GM21528 (cell line): ENCODE data around the gene RBM8A.

Experiments
- ATAC-seq: cut with Tn5 transposase; IDR thresholded peaks from one replicate; pipeline ENCODE4 v1.9.1; 2021; ENCODE audit warnings: mild to moderate bottlenecking, moderate library complexity; ENCODE audit not compliant: unreplicated experiment, low FRiP score

Gene RBM8A

DNA sequence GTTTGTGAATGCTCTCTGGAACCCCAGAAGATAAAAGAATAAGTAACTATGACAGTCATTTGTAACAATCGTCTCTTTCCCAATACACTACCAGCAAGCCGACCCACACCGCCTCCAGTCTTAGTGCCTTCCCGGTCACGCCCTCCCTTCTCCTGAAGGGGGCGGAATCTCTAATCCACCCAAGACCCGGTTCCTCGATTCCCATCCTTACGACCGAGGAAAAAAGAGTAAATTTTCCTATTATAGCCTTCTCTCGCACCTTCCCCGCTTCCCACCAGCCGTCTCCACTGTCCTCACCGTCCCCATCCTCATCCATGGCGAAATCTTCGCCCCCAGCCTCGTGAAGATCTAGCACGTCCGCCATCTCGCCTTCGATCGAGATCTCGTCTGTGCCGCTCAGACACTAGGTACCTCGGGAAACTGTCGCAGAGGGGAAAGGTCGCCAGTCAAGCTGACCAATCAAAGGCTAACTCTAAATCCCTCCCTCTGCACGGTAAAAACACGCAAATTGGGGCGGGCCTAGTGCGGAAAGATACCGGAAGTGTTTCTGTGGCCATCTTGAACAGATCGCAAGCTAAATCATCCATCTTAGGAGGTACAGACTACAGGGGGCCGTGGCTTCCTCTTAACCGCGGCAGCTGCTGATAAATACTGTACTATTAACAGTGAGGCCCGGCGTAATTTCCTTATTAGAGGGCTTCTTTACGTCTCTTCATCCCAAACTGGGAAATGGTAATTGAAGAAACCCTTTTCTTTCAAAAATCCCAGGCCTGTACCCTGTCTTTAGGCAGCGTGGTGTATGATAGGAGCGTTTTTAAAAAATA is at the start of gene RBM8A:
RBM8A (minus strand) TSS at position 422 of the 824 bp plus-strand sequence; CDS start at position 364, 58 bp downstream.
- ATAC-seq = peak; percentile 96

DNA sequence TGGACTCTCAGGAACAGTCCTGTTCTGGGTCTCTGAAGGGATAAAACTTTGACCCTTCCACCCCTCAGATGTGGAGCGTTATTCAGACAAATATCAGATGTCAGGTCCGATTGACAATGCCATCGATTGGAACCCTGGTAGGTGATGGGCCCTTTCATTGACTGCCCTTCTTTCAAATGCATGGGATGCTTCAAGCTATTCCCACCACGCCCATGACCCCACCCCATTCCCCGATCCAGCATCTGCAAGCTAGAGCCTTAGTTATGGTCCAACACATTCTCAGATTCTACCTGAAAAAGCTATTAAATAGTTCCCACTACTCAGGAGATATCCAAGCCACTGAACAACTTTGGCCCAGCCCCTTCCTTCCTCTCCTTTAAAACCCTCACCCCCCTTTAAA is 49.7 kb upstream of the RBM8A start:
- no peak for ATAC-seq

DNA sequence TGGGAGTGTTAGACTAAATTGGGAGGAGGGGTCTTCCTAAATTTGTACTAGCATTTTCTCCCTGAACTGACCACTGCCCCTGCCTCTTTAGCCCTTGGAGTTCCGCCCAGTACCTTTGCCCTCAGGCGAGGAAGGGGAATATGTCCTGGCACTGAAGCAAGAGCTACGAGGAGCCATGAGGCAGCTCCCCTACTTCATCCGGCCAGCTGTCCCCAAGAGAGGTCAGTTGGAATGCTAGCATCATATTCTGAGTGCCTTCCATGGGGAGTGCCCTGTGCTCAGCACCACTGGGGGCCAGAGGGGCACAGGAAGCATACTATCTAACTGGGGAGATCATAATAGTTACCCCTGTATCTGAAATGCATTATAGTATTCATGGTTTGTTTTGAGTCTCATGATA is 47.9 kb upstream of the RBM8A start:
- no peak for ATAC-seq

DNA sequence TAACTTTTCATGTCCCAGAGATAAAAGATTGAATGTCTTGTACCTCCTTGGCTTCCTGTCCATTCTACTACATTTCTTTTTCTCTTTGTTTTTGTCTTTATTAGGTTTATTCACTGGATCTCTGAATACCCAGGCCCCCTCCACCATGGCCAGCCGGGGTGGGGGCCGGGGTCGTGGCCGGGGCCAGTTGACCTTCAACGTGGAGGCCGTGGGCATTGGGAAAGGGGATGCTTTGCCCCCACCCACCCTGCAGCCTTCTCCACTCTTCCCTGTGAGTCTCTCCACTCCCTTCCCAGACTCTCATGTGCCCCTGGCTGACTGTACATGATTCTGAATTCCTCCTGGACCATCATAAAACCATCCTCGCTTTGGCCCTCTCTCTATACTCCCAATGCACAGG is 47.4 kb upstream of the RBM8A start:
- no peak for ATAC-seq

DNA sequence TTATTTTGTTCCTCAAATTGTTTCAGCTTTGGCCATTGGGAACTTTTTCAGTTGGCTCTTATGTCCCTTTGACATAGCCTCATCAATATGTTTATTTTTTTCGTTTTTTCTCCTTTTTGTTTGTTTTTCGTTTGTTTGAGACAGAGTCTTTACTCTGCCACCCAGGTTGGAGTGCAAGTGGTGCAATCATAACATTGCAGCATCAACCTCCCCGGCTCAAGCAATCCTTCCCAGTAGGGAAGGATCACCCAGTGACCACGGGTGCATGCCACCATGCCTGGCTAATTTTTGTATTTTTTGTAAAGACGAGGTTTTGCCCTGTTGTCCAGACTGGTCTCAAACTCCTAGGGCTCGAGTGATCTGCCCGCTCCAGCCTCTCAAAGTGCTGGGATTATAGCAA is 45.3 kb upstream of the RBM8A start:
- ATAC-seq = no peak

DNA sequence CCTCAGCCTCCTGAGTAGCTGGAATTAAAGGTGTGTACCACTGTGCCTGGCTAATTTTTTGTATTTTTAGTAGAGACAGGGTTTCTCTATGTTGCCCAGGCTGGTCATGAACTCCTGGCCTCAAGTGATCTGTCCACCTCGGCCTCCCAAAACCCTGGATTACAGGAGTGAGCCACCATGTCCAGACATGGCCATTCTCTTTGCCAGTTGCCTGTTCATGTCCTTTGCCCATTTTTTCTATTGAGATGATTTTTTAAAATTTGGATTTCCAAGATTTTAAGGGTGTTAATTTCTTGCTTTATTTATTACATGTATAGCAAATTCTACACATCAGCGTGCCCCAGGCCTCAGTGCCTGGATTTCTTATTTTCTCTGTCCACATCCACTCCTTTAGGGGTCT is 40.0 kb upstream of the RBM8A start:
- no peak for ATAC-seq

DNA sequence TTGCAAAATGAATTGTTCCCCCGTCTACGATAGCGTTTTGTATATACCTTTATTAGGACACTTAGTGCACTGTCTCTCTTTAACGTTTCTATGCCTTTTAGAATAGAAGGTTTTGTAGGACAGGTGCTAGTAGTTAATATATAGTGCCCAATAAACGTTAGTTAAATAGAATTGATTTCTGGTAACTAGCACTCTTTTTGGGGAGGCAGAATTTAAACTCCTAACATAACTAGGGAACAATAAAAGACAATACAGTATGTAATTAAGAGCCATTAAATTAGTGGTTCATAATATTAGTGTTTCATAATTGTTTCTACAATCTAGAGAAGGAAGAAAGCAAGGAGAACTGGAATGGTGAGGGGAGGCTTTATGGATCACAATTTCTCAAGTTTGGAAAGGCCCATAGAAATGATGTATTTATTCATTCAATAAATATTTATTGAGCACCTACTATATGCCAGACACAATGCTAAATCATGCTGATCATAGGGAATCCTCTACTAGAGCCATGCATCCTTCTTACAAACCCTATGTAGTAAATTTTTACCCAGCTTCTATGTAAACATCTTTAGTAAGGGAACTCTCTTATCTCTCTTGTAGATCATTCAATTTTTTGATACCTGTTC is 37.9 kb upstream of the RBM8A start:
- ATAC-seq = no peak

DNA sequence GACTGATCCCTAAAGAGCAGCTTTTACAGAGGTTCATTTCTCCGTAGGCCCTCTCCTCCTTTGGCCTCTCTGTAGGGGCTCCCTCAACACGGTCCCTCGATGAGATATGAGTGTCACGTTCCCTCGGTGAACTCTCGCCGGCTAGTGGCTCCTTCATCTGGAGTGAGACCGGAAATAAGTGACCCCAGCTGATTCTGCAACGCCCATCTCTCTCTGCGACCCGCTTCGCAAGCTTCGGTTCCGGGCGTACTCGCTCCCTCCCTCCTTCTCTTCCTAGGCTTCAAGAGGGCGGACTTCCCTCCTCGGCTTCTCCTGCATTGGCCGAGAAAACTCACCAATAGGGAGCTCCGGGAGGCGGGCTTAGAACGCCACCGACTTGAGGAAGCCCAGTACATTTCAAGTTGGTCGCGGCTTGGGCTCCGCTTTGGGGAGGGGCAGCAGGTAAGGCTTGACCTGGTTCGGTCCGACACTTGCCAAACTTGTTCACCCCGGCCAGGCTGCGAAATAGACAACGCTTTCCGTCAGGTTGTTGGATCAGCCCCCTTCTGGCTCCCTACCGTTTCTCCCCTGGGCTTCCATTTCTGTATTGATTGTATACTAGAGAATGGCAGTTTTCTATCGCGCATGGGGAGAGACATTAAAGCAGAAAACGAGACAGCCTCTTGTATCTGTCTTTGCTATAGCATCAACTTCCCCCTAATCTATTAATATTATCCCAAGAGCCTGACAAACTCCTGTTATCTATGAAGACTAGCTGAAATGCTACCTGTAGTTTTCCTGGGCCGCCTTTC is 37.2 kb upstream of the RBM8A start, which contains the start of the genes ANKRD34A and POLR3GL:
ANKRD34A (minus strand) TSS at position 248 of the 791 bp plus-strand sequence. CDS start 2,816 bp downstream, outside the sequence.
POLR3GL (plus strand) TSS at position 363 of the 791 bp plus-strand sequence. CDS start 10,176 bp downstream, outside the sequence.
- ATAC-seq = peak; percentile 82

DNA sequence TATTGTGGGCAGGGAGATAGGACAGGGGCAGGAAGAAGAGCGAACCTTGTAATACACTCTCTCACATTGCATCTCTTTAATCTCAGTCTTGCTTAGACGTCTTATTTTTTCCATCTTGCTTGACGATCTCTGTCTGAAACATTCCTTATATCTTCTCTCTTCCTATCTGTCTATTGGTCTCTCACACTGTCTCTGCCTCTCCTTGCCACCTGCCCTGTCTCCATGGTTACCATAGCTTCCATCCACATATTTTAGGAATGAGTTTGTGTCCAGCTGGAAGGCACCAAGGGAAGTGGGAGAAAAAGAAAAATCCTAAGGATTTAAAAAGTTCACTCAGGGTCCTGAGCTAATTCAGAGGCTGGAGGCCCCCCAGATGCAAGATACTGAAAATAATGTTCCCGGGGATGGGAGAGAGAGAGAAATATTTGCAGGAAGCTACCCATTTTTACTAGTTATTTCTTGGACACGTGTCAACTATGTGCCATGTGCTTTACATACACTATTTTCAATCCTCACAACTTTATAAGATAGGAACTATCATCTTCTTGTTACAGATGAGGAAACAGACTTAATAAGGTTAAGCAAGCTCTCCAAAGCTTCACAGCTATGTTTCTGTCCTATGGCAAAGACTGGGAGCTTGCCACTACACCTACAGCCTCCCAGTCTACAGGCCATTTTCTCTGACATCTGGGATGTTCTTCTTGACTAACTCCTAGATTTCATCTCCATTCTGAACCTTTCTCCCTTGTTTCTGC is 36.2 kb upstream of the RBM8A start:
- no peak for ATAC-seq

DNA sequence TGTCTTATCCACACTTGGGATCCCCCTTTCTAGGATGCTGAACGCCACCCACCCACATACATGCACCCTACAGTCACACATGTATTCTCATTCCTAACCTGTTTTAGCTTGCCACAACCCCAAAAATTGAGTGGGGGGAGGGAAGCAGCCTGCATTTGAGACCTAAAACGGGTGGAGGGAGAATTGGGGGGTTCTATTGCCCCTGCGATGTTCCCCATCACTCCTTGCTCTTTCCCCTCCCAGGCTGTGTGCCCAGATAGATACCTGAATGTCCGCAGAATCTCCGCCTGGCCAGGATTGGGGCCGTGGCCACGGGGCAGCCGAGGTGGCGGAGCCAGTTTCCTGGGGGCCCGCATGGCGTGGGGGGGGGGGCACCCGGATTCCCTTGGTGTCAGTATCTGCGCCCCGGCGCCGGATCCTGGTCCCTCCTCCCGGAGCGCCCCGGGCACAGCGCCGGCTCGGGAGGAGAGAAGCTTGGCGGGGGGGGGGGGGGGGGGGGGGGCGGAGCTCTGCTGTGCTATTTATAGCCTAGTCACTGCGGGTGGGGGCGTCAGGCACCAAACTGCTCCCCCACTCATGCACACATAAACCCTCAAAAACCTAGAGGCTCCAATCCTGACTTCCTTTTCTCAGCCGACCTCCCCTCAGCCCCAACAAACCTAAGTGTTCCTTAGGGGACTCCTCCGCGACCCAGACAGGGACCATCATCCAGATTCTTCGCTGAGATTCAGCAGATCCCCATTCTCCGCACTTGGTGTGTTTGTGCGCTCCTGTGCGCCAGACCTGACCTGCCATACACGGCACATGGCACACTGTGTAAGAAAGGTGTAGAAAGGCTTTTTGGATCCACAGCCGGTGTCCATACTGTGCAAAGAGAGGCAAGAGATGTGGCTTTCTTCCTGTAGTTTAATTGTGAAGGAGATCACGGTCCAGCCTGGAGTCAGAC is 35.1 kb upstream of the RBM8A start:
- ATAC-seq = no peak

DNA sequence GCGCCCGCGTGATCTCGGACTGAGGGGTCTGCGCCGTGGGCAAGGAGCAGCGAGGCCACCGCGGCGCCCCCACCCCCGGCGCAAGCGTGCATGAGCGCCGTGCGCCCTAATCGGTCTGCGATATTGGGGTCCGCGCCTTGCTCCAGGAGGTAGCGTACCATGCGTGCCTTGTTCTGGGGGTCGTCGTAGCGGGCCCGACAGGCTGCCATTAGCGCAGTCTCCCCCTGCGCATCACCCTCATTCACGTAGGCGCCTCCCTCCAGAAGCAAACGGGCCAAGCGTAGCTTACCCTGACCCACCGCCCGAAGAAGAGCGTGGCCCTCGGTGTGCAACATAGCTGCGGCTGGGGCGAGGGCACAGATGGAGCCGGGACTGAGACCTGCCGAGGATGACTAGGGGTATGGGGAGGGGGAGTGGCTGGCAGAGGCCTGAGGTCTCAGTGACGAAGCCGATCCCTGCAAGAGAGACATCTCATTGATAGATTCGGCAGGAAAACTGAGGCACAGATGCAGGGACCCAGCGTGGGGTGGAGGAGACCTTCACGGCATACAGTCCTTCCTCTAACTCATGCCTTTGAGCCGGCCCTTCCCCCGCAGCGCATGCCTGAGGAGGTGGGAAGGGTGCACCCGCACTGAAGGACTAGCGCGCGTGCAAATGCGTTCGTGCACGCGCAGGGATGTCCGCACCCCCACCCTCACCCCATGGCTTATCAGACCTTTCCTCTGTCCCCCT is 34.3 kb upstream of the RBM8A start:
- ATAC-seq = no peak

DNA sequence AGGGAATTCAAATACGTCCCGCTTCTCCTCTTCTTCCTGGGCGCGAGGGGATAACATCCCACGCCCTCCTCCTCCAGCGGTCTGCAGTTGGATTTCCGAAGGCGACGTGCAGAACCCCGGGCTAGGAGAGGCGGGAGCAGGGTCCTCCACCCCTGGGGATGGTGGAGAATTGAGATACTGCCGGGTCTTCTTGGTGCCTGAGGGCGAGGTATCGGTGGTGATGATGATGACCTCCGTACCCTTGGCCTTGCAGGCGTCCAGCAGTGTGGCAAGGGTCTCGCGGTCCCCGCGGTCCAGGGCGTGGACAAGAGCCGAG is 33.8 kb upstream of the RBM8A start:
- ATAC-seq = no peak

DNA sequence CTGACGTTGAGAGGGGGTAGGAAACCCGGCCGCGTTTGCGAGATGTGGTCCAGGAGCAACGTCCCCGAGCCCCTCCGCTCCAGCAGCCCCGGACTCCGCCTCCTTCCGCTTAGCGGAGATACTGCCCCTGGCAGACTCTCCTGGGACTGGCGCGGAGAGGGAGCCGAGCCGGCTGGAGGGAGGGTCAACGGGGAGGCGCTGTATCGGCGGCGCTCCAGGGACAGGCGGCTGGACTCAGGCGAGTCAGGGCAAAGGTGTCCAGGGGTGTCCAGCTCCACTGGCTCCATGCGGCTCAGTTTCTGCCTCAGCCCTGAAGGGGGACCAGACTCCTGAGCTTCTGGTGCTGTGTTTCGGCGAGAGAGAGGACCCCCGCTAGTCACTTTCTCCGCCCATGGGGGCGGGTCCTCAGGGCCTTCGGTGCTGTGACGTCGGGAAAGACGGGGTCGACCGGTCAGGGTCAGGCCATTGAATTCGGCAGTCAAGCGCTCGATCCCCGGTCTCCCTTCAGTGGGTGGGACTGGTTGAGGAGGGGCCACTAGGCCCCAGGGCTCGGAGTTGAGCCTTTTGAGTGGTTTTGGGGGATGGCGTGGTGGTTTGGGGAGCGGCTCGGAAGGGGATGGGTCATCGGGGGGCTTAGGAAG is 33.3 kb upstream of the RBM8A start:
- no peak for ATAC-seq

DNA sequence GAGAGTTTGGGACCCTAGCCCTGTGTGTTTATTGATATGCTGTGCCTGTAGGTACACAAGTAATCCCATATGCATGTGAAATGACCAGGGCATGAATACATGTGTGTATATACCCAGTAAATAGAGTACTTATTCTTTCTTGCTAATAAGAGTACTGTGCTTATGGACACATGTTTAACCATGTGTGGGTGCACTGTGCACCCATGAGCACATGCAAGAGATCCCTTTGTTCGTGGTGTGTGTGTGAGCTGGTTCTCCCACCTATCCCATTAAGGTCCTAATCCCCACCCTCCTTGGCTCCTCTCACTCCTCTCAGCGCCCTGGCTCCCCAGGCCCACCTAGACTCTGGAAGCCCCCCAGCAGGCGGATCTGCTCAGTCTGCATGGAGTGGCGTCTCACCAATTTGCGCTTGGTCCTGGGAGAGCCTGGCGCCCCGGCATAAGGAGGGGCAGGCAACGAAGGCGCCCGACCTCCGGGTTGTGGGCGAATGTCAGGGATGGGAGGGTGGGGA is 32.7 kb upstream of the RBM8A start:
- no peak for ATAC-seq

DNA sequence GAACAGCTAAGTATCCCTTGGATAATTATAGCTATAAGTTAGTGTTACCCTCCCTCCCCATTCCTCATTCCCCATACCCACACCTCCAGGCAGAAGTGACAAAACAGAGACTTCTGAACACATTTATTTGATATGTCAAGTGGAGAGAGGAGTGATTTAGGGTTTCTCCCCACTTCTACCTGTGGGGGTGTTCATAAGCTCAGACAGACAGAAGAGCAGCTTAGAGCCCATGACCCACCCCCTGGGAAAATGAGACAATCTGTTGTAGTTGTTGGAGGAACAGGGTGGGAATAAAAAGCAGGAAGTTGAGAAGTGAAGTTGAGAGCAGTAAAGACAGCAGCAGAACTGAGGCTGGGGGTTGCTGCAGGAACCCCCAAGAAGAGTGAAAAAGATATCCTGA is 32.0 kb upstream of the RBM8A start:
- no peak for ATAC-seq

DNA sequence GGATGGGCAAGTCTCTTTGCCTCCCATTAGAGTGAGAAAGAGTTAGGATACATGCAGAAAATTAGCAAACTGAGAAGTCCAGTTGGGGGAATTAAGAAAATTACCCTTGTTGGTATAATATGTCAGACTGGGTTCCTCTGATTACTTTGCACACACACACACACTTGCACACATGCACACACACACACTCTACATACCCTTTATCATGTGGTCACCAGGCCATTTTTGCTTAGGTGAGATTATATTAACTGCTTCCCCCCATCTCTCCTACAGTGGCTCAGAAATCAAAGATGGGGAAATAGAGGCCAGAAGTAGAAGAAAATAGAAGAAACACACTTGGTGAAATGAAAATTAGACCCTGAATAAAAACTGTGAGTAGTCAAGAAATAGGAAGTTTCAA is 31.4 kb upstream of the RBM8A start:
- ATAC-seq = no peak

DNA sequence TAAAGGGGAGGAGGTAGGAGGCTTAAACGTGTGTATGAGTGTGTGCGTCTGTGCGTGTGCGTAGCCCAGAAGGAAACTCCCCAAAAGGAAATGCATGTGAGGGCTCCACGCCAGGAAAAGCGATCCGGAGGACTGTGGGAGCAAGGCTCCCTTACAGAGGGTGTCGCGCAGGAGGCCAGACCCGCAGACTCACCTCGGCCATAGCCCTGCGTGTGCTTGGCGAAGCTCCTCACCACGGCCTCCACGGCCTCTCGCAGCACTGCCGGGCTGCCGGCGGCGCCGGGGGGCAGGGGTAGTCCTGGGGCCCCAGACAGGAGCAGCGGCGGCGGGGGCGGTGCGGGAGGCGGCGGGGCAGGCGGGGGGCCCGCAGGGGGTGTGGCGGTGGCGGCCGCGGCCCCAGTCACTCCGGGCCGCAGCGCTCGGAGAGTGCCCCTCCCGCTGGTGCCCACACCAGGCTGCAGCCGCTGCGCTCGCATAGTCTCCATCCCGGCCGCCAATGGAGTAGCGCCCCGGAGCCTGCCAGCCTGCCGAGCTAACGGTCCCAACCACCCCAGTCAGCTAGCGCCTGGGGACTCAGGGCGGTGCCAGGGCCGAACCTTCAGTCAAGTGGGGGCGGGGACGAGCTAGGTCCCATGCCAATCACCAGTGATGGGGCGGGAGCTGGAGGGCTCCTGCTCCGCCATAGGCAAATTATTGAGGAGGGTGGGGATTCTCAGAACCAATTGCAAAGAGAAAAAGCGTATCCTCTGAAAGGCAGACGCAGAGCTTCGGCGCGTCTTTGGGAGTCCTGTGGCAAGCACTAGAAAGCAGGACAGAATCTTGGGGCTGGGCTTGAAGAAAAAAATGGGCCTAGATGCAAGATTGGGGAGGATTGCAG is 30.4 kb upstream of the RBM8A start, which contains the start of gene LIX1L:
LIX1L (minus strand) TSS at position 575 of the 877 bp plus-strand sequence; CDS start at position 485, 90 bp downstream.
- ATAC-seq = peak; percentile 82
